Mesenchymal stem cell (in vitro differentiated cells and primary cell): ENCODE results near the gene NUDT1.

Experiments used
- DNase-seq: peaks from one replicate; pipeline ENCODE4 v3.0.0-alpha.2; 2013
- H2AFZ ChIP-seq: one replicate; pipeline ENCODE4 v1.6.1; 2013; ENCODE audit warnings: low read depth, mild to moderate bottlenecking, control low read depth, inconsistent platforms, low read length, moderate library complexity
- H2AK5ac ChIP-seq: 2 replicates; pipeline ENCODE4 v1.6.1; 2013; ENCODE audit warnings: low read length, moderate library complexity, mild to moderate bottlenecking, inconsistent platforms; ENCODE audit not compliant: severe bottlenecking
- H2BK120ac ChIP-seq: one replicate; pipeline ENCODE4 v1.6.1; 2013; ENCODE audit warnings: low read depth, mild to moderate bottlenecking, inconsistent platforms, low read length, moderate library complexity
- H2BK12ac ChIP-seq, 2 experiments: one replicate each; pipeline ENCODE4 v1.6.1; 2013; ENCODE audit warnings: inconsistent platforms in 2 of 2, low read length in 2 of 2, mild to moderate bottlenecking in 2 of 2, moderate library complexity in 2 of 2, control low read depth in 1 of 2
- H2BK15ac ChIP-seq: one replicate; pipeline ENCODE4 v1.6.1; 2013; ENCODE audit warnings: mild to moderate bottlenecking, low read depth, inconsistent platforms; ENCODE audit not compliant: poor library complexity, severe bottlenecking
- H2BK5ac ChIP-seq: 2 replicates; pipeline ENCODE4 v1.6.1; 2013; ENCODE audit warnings: low read depth, mild to moderate bottlenecking, low read length, control low read depth, inconsistent platforms; ENCODE audit not compliant: poor library complexity, severe bottlenecking
- H3K14ac ChIP-seq, 2 experiments: one replicate each; pipeline ENCODE4 v1.6.1; 2013; ENCODE audit warnings: inconsistent platforms in 2 of 2, low read length in 2 of 2, control low read depth in 1 of 2, mild to moderate bottlenecking in 1 of 2, moderate library complexity in 1 of 2
- H3K18ac ChIP-seq, 2 experiments: one replicate each; pipeline ENCODE4 v1.6.1; 2013; ENCODE audit warnings: inconsistent platforms in 2 of 2, low read length in 2 of 2, control low read depth in 1 of 2, low read depth in 1 of 2, mild to moderate bottlenecking in 1 of 2
- H3K23ac ChIP-seq, 2 experiments: one replicate each; pipeline ENCODE4 v1.6.1; 2013; ENCODE audit warnings: inconsistent platforms in 2 of 2, low read length in 2 of 2, mild to moderate bottlenecking in 2 of 2, moderate library complexity in 2 of 2, control low read depth in 1 of 2
- H3K27ac ChIP-seq: 2 replicates; pipeline ENCODE4 v1.5.1; 2013; ENCODE audit warnings: mild to moderate bottlenecking, moderate library complexity, low read length, control low read depth, inconsistent platforms; ENCODE audit not compliant: poor library complexity, severe bottlenecking
- H3K27me3 ChIP-seq, 2 experiments: 2 replicates each; pipeline versions ENCODE4 v1.6.1 to v1.7.0; 2013; ENCODE audit warnings: low read length in 2 of 2, mild to moderate bottlenecking in 2 of 2, moderate library complexity in 2 of 2, control low read depth in 1 of 2, inconsistent platforms in 1 of 2; ENCODE audit not compliant: control insufficient read depth in 1 of 2, insufficient read depth in 1 of 2
- H3K36me3 ChIP-seq, 2 experiments: 2 replicates each; pipeline versions ENCODE4 v1.6.1 to v1.7.0; 2013; ENCODE audit warnings: low read length in 2 of 2, control low read depth in 1 of 2, inconsistent platforms in 1 of 2, low read depth in 1 of 2, mild to moderate bottlenecking in 1 of 2; ENCODE audit not compliant: insufficient read depth in 2 of 2, control insufficient read depth in 1 of 2
- H3K4ac ChIP-seq, 2 experiments: one replicate each; pipeline ENCODE4 v1.6.1; 2013; ENCODE audit warnings: inconsistent platforms in 2 of 2, low read length in 2 of 2, mild to moderate bottlenecking in 2 of 2, moderate library complexity in 2 of 2, control low read depth in 1 of 2, low read depth in 1 of 2
- H3K4me1 ChIP-seq: 2 replicates; pipeline ENCODE4 v1.6.1; 2013; ENCODE audit warnings: low read depth, low read length, control low read depth; ENCODE audit not compliant: control insufficient read depth, insufficient read depth
- H3K4me2 ChIP-seq: 2 replicates; pipeline ENCODE4 v1.6.1; 2013; ENCODE audit warnings: low read length, mild to moderate bottlenecking, inconsistent platforms; ENCODE audit not compliant: poor library complexity, severe bottlenecking
- H3K4me3 ChIP-seq, 2 experiments: 2 replicates each; pipeline versions ENCODE4 v1.5.1 to v1.7.0; 2013; ENCODE audit warnings: low read length in 2 of 2, mild to moderate bottlenecking in 2 of 2, control low read depth in 1 of 2, low read depth in 1 of 2; ENCODE audit not compliant: insufficient read depth in 1 of 2
- H3K79me1 ChIP-seq: replicated peaks from 2 replicates; pipeline ENCODE4 v1.6.1; 2013; ENCODE audit warnings: mild to moderate bottlenecking, control low read depth, low read length, inconsistent platforms; ENCODE audit not compliant: poor library complexity, severe bottlenecking
- H3K9ac ChIP-seq: 2 replicates; pipeline ENCODE4 v1.7.0; 2013; ENCODE audit warnings: mild to moderate bottlenecking, low read length, moderate library complexity
- H3K9me3 ChIP-seq: 2 replicates; pipeline ENCODE4 v1.7.0; 2013; ENCODE audit warnings: mild to moderate bottlenecking, low read length; ENCODE audit not compliant: control insufficient read depth
- H4K8ac ChIP-seq: one replicate; pipeline ENCODE4 v1.6.1; 2013; ENCODE audit warnings: inconsistent platforms, mild to moderate bottlenecking, low read length, moderate library complexity
- H4K91ac ChIP-seq: one replicate; pipeline ENCODE4 v1.6.1; 2013; ENCODE audit warnings: mild to moderate bottlenecking, low read length, inconsistent platforms
- WGBS: methylation state at CpG from one replicate; pipeline ENCODE4 v1.1.7; 2013; ENCODE audit warnings: mixed read lengths; 5-methylcytosine and 5-hydroxymethylcytosine counted together

The NUDT1 gene

DNA sequence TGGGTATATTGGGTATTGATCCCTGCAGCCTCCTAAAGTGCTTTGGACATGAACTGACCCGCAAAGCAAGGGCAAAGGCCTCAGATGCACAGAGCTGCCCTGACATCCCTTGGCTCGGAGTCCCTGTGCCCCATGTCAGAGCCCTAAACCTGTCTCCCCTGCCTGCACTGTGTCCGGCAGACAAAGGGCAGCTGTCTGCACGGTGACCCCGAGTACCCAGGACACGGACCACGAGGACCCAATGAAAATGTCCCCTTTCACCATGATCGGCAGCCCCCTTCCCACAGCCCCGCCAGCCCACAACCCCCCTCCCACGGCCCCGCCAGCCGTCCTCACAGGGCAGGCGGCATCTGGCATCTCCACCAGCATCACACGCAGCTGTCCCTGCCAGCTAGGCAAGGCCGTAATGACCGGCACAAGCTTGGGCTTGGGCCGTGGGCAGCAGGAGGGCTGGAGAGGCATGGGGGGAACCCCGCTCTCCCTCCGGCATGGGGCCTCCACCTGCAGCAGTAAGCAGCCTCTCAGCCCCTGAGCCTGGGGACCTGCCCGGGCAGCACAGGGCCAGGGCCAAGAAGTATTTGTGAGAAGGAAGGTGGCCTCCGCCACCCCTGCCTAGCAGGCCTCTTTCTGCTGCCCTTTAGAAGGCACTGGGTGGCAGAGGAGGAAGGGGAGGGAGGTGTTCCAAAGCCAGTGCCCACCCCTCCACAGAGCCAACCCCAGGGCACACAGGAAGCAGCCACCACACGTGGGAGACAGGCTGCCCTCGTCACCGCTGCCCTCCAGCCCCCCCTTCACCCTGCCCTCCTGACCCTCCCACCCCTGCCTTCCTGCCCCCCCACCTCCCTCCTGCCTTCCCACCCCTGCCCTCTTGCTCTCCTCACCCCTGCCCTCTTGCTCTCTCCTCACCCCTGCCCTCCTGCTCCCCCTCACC is 10.1 kb downstream of the NUDT1 start:
- 87% methylated on average over 22 of the region's 24 CpGs for WGBS
- no peak overlapping the region for H2AFZ ChIP-seq
- H3K36me3 ChIP-seq, result peaks cover 39 to 66% of the 10 kb centered on the region in 2 experiments
- H3K79me1 ChIP-seq, result peaks cover 15% of the 10 kb centered on the region
- no peak overlapping the region for H2AK5ac ChIP-seq
- H3K4me3 ChIP-seq, result no peak overlapping the region
- no peak overlapping the region for H2BK120ac ChIP-seq
- H3K9me3 ChIP-seq, result no peaks in the 10 kb centered on the region
- DNase-seq, result no peak
- H2BK5ac ChIP-seq, result no peak overlapping the region
- H3K27ac ChIP-seq, result no peak overlapping the region
- peak overlapping the region in 1 of 2 experiments; percentile 37 for H3K18ac ChIP-seq
- H3K14ac ChIP-seq, result no peak overlapping the region
- H3K27me3 ChIP-seq, result no peaks in the 10 kb centered on the region
- peaks cover 49% of the 10 kb centered on the region for H3K4me1 ChIP-seq
- H4K8ac ChIP-seq, result no peak overlapping the region
- no peak overlapping the region for H2BK12ac ChIP-seq
- H3K4ac ChIP-seq, result no peak overlapping the region
- no peak overlapping the region for H3K23ac ChIP-seq
- no peak overlapping the region for H3K4me2 ChIP-seq
- peak overlapping the region; percentile 62 for H4K91ac ChIP-seq
- no peak overlapping the region for H3K9ac ChIP-seq
- H2BK15ac ChIP-seq, result peak overlapping the region; percentile 44

GRCh38 chr7:2253021-2253420 is 11.0 kb downstream of the NUDT1 start:
- Histone ChIP-seq H3K79me1 (peaks cover 15% of the 10 kb centered on the region), H3K36me3 (peaks cover 46 to 74% of the 10 kb centered on the region in 2 experiments), H3K14ac (no peak overlapping the region), H3K4me1 (peaks cover 44% of the 10 kb centered on the region), H2BK12ac (no peak overlapping the region), H2AFZ (no peak overlapping the region), H3K9ac (no peak overlapping the region), H3K4me2 (no peak overlapping the region), H3K23ac (no peak overlapping the region), H3K4ac (no peak overlapping the region), H3K27me3 (no peaks in the 10 kb centered on the region), H4K8ac (no peak overlapping the region), H3K9me3 (no peaks in the 10 kb centered on the region), H3K4me3 (no peak overlapping the region), H2AK5ac (no peak overlapping the region), H3K18ac (peak overlapping the region in 1 of 2 experiments; percentile 51), H2BK5ac (no peak overlapping the region), H4K91ac (no peak overlapping the region), H3K27ac (no peak overlapping the region), H2BK15ac (no peak overlapping the region), H2BK120ac (no peak overlapping the region)
- WGBS, result 93% methylated on average over 9 of the region's 9 CpGs
- no peak for DNase-seq

GRCh38 chr7:2253525-2254244 is 11.7 kb downstream of the NUDT1 start:
- Histone ChIP-seq H3K4me1 (peaks cover 40% of the 10 kb centered on the region), H3K4me2 (no peak overlapping the region), H2AFZ (no peak overlapping the region), H2AK5ac (no peak overlapping the region), H3K14ac (no peak overlapping the region), H3K27me3 (no peaks in the 10 kb centered on the region), H3K4ac (no peak overlapping the region), H2BK12ac (no peak overlapping the region), H4K8ac (no peak overlapping the region), H2BK120ac (no peak overlapping the region), H3K23ac (no peak overlapping the region), H2BK15ac (no peak overlapping the region), H3K18ac (no peak overlapping the region), H3K79me1 (peaks cover 17% of the 10 kb centered on the region), H2BK5ac (no peak overlapping the region), H3K9me3 (no peaks in the 10 kb centered on the region), H3K27ac (no peak overlapping the region), H3K36me3 (peaks cover 46 to 81% of the 10 kb centered on the region in 2 experiments), H3K9ac (no peak overlapping the region), H4K91ac (no peak overlapping the region), H3K4me3 (no peak overlapping the region)
- 96% methylated on average over 32 of the region's 32 CpGs for WGBS
- no peak for DNase-seq
